Keratinocyte (primary cell): ENCODE data around the gene DHTKD1.

ENCODE experiments used
- EZH2 ChIP-seq: IDR thresholded peaks from one replicate; pipeline ENCODE4 v1.6.1; 2012; ENCODE audit warnings: inconsistent platforms, mild to moderate bottlenecking, low read length, moderate library complexity
- TF ChIP-seq, protein P1 (sequence below), 3 experiments: IDR thresholded peaks in 1 of 3; conservative IDR thresholded peaks in 1 of 3; optimal IDR thresholded peaks in 1 of 3; 2 replicates in 2 of 3; 3 replicates in 1 of 3; pipeline versions ENCODE3 to v1.5.1; 2011; ENCODE audit warnings: low read length in 3 of 3, mild to moderate bottlenecking in 3 of 3, moderate library complexity in 2 of 3, control low read depth in 1 of 3, inconsistent platforms in 1 of 3; ENCODE audit not compliant: insufficient read depth in 2 of 3; ENCODE audit errors: extremely low read depth in 1 of 3

DNA sequence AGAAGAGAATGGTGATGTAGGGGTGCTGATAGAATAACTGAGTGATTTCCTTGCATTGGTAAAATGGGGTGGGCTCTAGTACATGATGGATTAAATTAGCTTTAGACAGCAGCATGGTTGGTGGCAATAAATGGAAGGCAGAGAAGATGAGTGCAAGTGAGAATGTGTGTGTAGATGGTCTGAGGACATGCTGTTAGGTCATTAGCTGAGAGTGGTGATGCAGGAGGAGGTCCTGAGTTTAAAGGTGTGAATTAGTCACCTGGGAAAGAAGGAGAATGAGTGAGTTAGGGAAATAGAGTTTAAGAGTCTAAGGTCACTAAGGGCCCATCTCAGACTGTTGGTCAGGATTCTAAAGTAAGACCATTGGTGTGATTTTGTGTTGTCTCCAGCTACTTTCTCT is 42.8 kb downstream of the DHTKD1 start:
- TF ChIP-seq, protein P1, sequence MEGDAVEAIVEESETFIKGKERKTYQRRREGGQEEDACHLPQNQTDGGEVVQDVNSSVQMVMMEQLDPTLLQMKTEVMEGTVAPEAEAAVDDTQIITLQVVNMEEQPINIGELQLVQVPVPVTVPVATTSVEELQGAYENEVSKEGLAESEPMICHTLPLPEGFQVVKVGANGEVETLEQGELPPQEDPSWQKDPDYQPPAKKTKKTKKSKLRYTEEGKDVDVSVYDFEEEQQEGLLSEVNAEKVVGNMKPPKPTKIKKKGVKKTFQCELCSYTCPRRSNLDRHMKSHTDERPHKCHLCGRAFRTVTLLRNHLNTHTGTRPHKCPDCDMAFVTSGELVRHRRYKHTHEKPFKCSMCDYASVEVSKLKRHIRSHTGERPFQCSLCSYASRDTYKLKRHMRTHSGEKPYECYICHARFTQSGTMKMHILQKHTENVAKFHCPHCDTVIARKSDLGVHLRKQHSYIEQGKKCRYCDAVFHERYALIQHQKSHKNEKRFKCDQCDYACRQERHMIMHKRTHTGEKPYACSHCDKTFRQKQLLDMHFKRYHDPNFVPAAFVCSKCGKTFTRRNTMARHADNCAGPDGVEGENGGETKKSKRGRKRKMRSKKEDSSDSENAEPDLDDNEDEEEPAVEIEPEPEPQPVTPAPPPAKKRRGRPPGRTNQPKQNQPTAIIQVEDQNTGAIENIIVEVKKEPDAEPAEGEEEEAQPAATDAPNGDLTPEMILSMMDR (optimal IDR thresholded peaks at IDR 0.05 in 1 of 3, IDR thresholded peaks at IDR 0.05 in 1 of 3, conservative IDR thresholded peaks at IDR 0.05 in 1 of 3; ENCODE audit: extremely low read depth in 1 of 3, insufficient read depth in 2 of 3, low read length in 3 of 3): no peak
- no peak for TF ChIP-seq EZH2
